ENCODE results near the gene GUCA2A. TPM values are rescaled to one million over a fixed set of nuclear protein-coding genes. Genes with fewer than 3 reads are reported as not detected.
A peak's percentile ranks its signal among the peaks of the same experiment; 100 is the strongest.

GUCA2A gene
- polyA plus RNA-seq, 1 of the 3 experiments (the other 2 are of a cell fraction), result not detected

DNA sequence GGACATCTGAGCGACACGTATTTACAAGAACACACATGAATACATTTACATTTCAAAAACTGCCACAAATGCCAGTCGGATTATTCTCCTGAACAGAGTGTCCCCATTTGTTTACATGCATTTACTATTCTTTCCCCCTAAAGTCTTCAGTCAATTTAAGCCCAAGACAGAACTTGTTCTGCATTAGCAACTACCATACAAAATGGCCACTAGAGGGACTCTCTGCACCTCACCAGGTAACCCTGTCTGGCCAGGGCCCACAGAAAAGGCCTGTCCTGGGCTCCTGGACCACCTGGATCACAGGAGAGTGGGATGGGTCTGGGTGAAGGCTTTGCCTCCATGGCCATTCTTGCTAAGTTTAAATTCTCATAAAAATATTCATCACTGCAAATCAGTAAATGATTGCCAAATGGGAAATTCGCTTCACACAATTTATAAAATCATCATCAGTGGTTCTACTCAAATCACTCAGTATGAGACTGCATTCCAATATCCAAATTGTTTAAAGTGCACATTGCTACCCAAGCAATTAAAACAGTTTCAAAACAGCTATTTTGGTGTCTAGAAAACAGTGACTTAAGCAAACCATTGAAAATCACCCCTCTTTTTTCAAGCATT lies 12.5 kb upstream of the GUCA2A start (continued):
- TF ChIP-seq SIN3A (IDR thresholded peaks at IDR 0.05; ENCODE audit: borderline replicate concordance, low read depth, low read length), result no peak
- TF ChIP-seq FOXJ3 (CRISPR knock-in tag; IDR thresholded peaks at IDR 0.05), result no peak
- TF ChIP-seq TAF1 (IDR thresholded peaks at IDR 0.05; ENCODE audit: borderline replicate concordance, low read depth, low read length), result no peak

DNA sequence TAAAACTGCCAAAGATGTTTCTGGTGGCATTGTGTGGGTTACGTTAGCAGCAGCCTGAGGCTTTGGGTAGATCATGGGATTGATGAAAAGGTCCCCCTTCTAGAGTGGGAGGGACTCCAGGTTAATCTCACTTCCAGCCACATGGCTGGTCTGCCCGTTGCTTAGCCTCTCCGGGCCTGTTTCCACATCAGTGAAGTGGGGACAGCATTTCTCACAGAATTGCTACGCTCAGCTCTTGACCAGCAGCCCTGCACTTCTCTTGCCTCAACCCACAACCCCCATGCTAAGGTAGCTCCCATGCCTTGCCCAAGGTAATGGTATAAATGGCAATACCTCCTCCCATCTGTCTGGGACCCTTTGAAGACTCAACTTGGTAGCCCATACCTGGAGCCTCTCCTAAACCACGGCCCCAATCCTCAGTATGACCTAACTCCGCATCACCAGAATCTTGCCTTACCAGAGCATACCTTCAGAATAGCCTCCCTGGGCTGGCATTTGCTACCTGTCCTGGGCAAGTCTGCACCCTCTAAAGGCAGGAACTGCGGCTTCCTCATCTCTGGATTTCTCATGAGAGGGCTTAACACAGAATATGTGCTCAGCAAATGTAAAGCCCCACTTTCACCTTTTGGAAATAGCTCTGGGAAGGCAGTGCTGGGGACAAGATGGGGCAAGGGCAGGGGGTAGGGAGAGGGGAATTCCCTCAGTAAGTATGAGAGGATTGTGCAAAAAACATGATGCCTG lies 10.9 kb upstream of the GUCA2A start:
- H3K27ac ChIP-seq (ENCODE audit: low read depth in 2 of 2, low read length in 1 of 2), result peak overlapping the region in 1 of 2 experiments; percentile 32; a peak in 2 of 4 replicates
- POLR2A ChIA-PET, result no interaction called here
- CTCF ChIA-PET, result interaction anchor here (0.6 to 2.6 kb wide), 13 partner anchors 12 to 687 kb away, joined by 3 to 15 read pairs (median 3); no protein-coding TSS in a partner anchor
- H3K9me2 ChIP-seq, result no peaks in the 10 kb centered on the region
- H3K9me3 ChIP-seq, result no peaks in the 10 kb centered on the region
- no peaks in the 10 kb centered on the region for H3K79me2 ChIP-seq (ENCODE audit: insufficient read depth)
- no peak overlapping the region for H3K9ac ChIP-seq
- H2AFZ ChIP-seq (ENCODE audit: low read depth), result no peak overlapping the region
- peaks cover 25% of the 10 kb centered on the region for H3F3A ChIP-seq (replicated peaks; ENCODE audit: insufficient read depth)
- H3K27me3 ChIP-seq (ENCODE audit: insufficient read depth), result no peaks in the 10 kb centered on the region
- H3K4me2 ChIP-seq, result no peak overlapping the region
- TF ChIP-seq MXI1 (IDR thresholded peaks at IDR 0.05; ENCODE audit: low read depth, low read length), result no peak
- TF ChIP-seq RAD21 (IDR thresholded peaks at IDR 0.05; ENCODE audit: low read length), result no peak
- no peak for TF ChIP-seq JUND (IDR thresholded peaks at IDR 0.05)
- TF ChIP-seq RXRA (IDR thresholded peaks at IDR 0.05; ENCODE audit: borderline replicate concordance, low read depth), result no peak
- TF ChIP-seq EZH2phosphoT487 (IDR thresholded peaks at IDR 0.05; ENCODE audit: borderline replicate concordance, low read depth), result no peak
- TF ChIP-seq, protein P1, sequence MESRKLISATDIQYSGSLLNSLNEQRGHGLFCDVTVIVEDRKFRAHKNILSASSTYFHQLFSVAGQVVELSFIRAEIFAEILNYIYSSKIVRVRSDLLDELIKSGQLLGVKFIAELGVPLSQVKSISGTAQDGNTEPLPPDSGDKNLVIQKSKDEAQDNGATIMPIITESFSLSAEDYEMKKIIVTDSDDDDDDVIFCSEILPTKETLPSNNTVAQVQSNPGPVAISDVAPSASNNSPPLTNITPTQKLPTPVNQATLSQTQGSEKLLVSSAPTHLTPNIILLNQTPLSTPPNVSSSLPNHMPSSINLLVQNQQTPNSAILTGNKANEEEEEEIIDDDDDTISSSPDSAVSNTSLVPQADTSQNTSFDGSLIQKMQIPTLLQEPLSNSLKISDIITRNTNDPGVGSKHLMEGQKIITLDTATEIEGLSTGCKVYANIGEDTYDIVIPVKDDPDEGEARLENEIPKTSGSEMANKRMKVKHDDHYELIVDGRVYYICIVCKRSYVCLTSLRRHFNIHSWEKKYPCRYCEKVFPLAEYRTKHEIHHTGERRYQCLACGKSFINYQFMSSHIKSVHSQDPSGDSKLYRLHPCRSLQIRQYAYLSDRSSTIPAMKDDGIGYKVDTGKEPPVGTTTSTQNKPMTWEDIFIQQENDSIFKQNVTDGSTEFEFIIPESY (IDR thresholded peaks at IDR 0.05; ENCODE audit: borderline replicate concordance, low read depth), result no peak
- no peak for TF ChIP-seq FOSL2 (IDR thresholded peaks at IDR 0.05; ENCODE audit: borderline replicate concordance, low read depth)
- TF ChIP-seq SIN3A (IDR thresholded peaks at IDR 0.05; ENCODE audit: borderline replicate concordance, low read depth, low read length), result no peak
- TF ChIP-seq FOXM1 (IDR thresholded peaks at IDR 0.05; ENCODE audit: low read depth), result no peak
- TF ChIP-seq, protein P2, sequence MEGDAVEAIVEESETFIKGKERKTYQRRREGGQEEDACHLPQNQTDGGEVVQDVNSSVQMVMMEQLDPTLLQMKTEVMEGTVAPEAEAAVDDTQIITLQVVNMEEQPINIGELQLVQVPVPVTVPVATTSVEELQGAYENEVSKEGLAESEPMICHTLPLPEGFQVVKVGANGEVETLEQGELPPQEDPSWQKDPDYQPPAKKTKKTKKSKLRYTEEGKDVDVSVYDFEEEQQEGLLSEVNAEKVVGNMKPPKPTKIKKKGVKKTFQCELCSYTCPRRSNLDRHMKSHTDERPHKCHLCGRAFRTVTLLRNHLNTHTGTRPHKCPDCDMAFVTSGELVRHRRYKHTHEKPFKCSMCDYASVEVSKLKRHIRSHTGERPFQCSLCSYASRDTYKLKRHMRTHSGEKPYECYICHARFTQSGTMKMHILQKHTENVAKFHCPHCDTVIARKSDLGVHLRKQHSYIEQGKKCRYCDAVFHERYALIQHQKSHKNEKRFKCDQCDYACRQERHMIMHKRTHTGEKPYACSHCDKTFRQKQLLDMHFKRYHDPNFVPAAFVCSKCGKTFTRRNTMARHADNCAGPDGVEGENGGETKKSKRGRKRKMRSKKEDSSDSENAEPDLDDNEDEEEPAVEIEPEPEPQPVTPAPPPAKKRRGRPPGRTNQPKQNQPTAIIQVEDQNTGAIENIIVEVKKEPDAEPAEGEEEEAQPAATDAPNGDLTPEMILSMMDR (IDR thresholded peaks at IDR 0.05), result no peak
- TF ChIP-seq TAF1 (IDR thresholded peaks at IDR 0.05; ENCODE audit: borderline replicate concordance, low read depth, low read length), result no peak
- TF ChIP-seq SMC3 (IDR thresholded peaks at IDR 0.05; ENCODE audit: low read depth, low read length), result no peak
- TF ChIP-seq NFIC (IDR thresholded peaks at IDR 0.05; ENCODE audit: borderline replicate concordance), result no peak
- no peak for TF ChIP-seq FOXJ3 (CRISPR knock-in tag; IDR thresholded peaks at IDR 0.05)
- no peak for TF ChIP-seq NRF1 (IDR thresholded peaks at IDR 0.05; ENCODE audit: low read depth, low read length)
- no peak for TF ChIP-seq ELF1 (IDR thresholded peaks at IDR 0.05)
- no peak for TF ChIP-seq EP300 (IDR thresholded peaks at IDR 0.05; ENCODE audit: borderline replicate concordance in 1 of 2, low read depth in 1 of 2, low read length in 1 of 2)
- peaks cover 15% of the 10 kb centered on the region for H4K20me1 ChIP-seq (ENCODE audit: insufficient read depth)
- DNase-seq, result no peak
- 88% methylated on average over 5 of the region's 7 CpGs for WGBS (ENCODE audit: low lambda C conversion rate)
- H3K4me1 ChIP-seq (ENCODE audit: control insufficient read depth in 1 of 2, insufficient read depth in 2 of 2, low read depth in 1 of 2, low read length in 1 of 2), result peaks cover 28 to 63% of the 10 kb centered on the region in 2 experiments; a peak in 3 of 4 replicates
- peaks cover 0 to 9% of the 10 kb centered on the region in 2 experiments for H3K36me3 ChIP-seq (replicated peaks in 1 of 2; ENCODE audit: control insufficient read depth in 1 of 2, insufficient read depth in 2 of 2, low read length in 1 of 2)
- H3K4me3 ChIP-seq (ENCODE audit: low read depth in 2 of 2, low read length in 1 of 2), result no peak overlapping the region
